ENCODE measurements around the gene COA7. TPM values are rescaled to one million over a fixed set of nuclear protein-coding genes. Genes with fewer than 3 reads are reported as not detected.

The COA7 gene
- total RNA-seq, 2 experiments from 2014 or later: 7.0 to 26.1 TPM

DNA sequence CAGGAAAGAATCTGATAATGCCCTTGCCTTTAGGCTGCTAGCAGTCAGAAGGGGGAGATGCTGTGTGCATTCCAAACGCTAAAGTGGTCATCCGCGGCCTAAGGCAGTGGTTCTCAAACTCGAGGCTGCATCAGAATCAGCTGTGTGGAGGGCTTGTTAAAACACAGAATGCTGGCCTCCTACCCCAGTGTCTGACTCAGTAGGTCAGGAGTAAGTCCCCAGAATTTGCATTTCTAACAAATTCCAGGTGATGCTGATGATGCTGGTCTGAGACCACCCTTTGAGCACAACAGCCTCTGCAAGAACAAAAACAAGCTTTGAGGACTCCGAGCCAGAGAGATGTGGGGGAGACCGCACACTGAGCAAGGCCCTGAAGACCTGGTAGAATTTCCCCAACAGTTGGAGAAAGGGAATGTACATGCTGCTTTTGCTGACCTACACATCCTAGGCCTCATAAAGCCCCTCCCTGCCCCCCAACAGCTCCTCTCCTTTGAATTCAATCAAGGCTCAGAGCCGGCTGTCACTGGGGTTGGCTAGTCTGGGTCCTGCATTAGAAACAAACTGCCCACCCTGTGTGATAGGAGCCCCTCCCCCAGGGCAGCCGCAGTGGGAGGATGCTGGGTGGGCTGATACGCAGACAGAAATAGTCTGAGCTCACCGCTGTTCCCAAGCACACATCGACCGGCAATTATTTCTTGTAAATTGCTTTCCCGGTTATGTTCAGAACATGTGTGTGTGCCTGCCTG, 38.1 kb downstream of the COA7 start:
- no peaks in the 10 kb centered on the region for H3K36me3 ChIP-seq (ENCODE audit: insufficient read depth, low read length)
- no peak for DNase-seq (ENCODE audit: low spot score)
- no peaks in the 10 kb centered on the region for H4K20me1 ChIP-seq (ENCODE audit: insufficient read depth, low read length)
- H3K27ac ChIP-seq (ENCODE audit: low read depth, low read length, poor library complexity, severe bottlenecking): no peak overlapping the region
- H3K4me1 ChIP-seq (ENCODE audit: insufficient read depth, low read length, poor library complexity, severe bottlenecking): no peaks in the 10 kb centered on the region
- POLR2A ChIA-PET: interaction anchor here (0.7 to 1.3 kb wide), 4 partner anchors 9 to 43 kb away, joined by 3 to 6 read pairs (median 3); no protein-coding TSS in a partner anchor
- TF ChIP-seq EZH2phosphoT487 (IDR thresholded peaks at IDR 0.05; ENCODE audit: borderline replicate concordance, low read depth, low read length): no peak
- TF ChIP-seq, protein P1, sequence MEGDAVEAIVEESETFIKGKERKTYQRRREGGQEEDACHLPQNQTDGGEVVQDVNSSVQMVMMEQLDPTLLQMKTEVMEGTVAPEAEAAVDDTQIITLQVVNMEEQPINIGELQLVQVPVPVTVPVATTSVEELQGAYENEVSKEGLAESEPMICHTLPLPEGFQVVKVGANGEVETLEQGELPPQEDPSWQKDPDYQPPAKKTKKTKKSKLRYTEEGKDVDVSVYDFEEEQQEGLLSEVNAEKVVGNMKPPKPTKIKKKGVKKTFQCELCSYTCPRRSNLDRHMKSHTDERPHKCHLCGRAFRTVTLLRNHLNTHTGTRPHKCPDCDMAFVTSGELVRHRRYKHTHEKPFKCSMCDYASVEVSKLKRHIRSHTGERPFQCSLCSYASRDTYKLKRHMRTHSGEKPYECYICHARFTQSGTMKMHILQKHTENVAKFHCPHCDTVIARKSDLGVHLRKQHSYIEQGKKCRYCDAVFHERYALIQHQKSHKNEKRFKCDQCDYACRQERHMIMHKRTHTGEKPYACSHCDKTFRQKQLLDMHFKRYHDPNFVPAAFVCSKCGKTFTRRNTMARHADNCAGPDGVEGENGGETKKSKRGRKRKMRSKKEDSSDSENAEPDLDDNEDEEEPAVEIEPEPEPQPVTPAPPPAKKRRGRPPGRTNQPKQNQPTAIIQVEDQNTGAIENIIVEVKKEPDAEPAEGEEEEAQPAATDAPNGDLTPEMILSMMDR (conservative IDR thresholded peaks at IDR 0.05; ENCODE audit: low read length): no peak
- no TSS peak for BruUV-seq (replicated peaks)
- H3K9me2 ChIP-seq (ENCODE audit: insufficient read depth, low read length): no peaks in the 10 kb centered on the region
- CTCF ChIA-PET (ENCODE audit: unreplicated experiment): no interaction called here
- intact Hi-C loops (cut with micrococcal nuclease; ENCODE audit: unreplicated experiment): no loop called here
- no peak overlapping the region for H3K4me3 ChIP-seq (ENCODE audit: low read depth, low read length, poor library complexity, severe bottlenecking)
- H3K9me3 ChIP-seq (ENCODE audit: low read length): no peaks in the 10 kb centered on the region
- no peaks in the 10 kb centered on the region for H3K79me2 ChIP-seq (ENCODE audit: insufficient read depth, low read depth, low read length)
- H2AFZ ChIP-seq (ENCODE audit: low read length): no peak overlapping the region
- no peak overlapping the region for H3K4me2 ChIP-seq (ENCODE audit: low read length)

DNA sequence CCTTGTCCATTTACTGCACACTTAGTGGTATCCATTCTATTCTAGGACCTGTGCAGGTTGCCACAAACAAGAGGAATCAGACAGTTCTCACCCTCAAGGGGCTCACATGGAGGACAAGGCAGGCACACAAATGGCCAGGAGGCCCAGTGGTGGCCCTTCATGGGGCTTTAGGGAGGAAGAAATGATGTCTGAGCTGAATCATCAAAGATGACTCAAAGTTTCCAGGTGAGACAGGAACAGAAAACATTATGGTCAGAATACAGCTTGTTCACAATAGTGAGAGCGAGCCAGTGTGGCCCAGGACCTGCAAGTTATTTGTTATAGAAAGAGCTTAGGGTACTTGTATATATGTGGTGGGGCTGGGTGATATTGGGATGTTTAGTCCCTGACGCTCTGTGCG, 38.8 kb downstream of the COA7 start:
- no peaks in the 10 kb centered on the region for H3K79me2 ChIP-seq (ENCODE audit: insufficient read depth, low read depth, low read length)
- no peaks in the 10 kb centered on the region for H4K20me1 ChIP-seq (ENCODE audit: insufficient read depth, low read length)
- no TSS peak for BruUV-seq (replicated peaks)
- no peak overlapping the region for H2AFZ ChIP-seq (ENCODE audit: low read length)
- ChIA-PET CTCF (ENCODE audit: unreplicated experiment) (no interaction called here), POLR2A (interaction anchor here (0.6 to 1.1 kb wide), 4 partner anchors 9 to 611 kb away, joined by 3 to 6 read pairs (median 4); no protein-coding TSS in a partner anchor)
- no peak for TF ChIP-seq EZH2phosphoT487 (IDR thresholded peaks at IDR 0.05; ENCODE audit: borderline replicate concordance, low read depth, low read length)
- TF ChIP-seq, protein P1 (conservative IDR thresholded peaks at IDR 0.05; ENCODE audit: low read length): no peak
- no peaks in the 10 kb centered on the region for H3K9me3 ChIP-seq (ENCODE audit: low read length)
- no peak overlapping the region for H3K4me3 ChIP-seq (ENCODE audit: low read depth, low read length, poor library complexity, severe bottlenecking)
- no peaks in the 10 kb centered on the region for H3K4me1 ChIP-seq (ENCODE audit: insufficient read depth, low read length, poor library complexity, severe bottlenecking)
- intact Hi-C loops (cut with micrococcal nuclease; ENCODE audit: unreplicated experiment): no loop called here
- no peak overlapping the region for H3K4me2 ChIP-seq (ENCODE audit: low read length)
- no peaks in the 10 kb centered on the region for H3K36me3 ChIP-seq (ENCODE audit: insufficient read depth, low read length)
- no peak overlapping the region for H3K27ac ChIP-seq (ENCODE audit: low read depth, low read length, poor library complexity, severe bottlenecking)
- DNase-seq (ENCODE audit: low spot score): no peak
- no peaks in the 10 kb centered on the region for H3K9me2 ChIP-seq (ENCODE audit: insufficient read depth, low read length)

DNA sequence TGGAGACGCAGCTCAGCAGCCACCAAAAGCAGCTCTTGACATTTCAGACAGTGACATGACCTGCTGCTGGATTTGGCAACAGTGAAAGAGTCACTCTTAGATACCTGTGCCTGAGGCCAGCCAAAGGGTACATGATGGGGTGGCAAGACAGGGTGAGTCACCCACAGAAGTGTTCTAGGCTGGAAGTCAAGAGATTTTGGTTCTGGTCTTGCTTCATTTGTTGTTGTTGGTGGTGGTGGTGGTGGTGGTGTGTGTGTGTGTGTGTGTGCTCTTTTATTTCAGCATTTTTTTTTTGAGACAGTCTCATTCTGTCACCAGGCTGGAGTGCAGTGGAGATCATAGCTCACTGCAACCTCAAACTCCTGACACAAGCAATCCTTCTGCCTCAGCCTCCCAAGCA, 39.4 kb downstream of the COA7 start:
- POLR2A ChIA-PET: interaction anchor here (0.6 to 1.1 kb wide), 4 partner anchors 9 to 610 kb away, joined by 3 to 6 read pairs (median 4); no protein-coding TSS in a partner anchor
- DNase-seq (ENCODE audit: low spot score): no peak
- H3K9me2 ChIP-seq (ENCODE audit: insufficient read depth, low read length): no peaks in the 10 kb centered on the region
- CTCF ChIA-PET (ENCODE audit: unreplicated experiment): no interaction called here
- no TSS peak for BruUV-seq (replicated peaks)
- no peak overlapping the region for H2AFZ ChIP-seq (ENCODE audit: low read length)
- TF ChIP-seq EZH2phosphoT487 (IDR thresholded peaks at IDR 0.05; ENCODE audit: borderline replicate concordance, low read depth, low read length): no peak
- TF ChIP-seq, protein P1 (conservative IDR thresholded peaks at IDR 0.05; ENCODE audit: low read length): no peak
- H4K20me1 ChIP-seq (ENCODE audit: insufficient read depth, low read length): no peaks in the 10 kb centered on the region
- no peak overlapping the region for H3K4me2 ChIP-seq (ENCODE audit: low read length)
- H3K36me3 ChIP-seq (ENCODE audit: insufficient read depth, low read length): no peaks in the 10 kb centered on the region
- no peak overlapping the region for H3K4me3 ChIP-seq (ENCODE audit: low read depth, low read length, poor library complexity, severe bottlenecking)
- H3K27ac ChIP-seq (ENCODE audit: low read depth, low read length, poor library complexity, severe bottlenecking): no peak overlapping the region
- H3K4me1 ChIP-seq (ENCODE audit: insufficient read depth, low read length, poor library complexity, severe bottlenecking): no peaks in the 10 kb centered on the region
- no peaks in the 10 kb centered on the region for H3K79me2 ChIP-seq (ENCODE audit: insufficient read depth, low read depth, low read length)
- H3K9me3 ChIP-seq (ENCODE audit: low read length): no peaks in the 10 kb centered on the region
- intact Hi-C loops (cut with micrococcal nuclease; ENCODE audit: unreplicated experiment): no loop called here

Data from OCI-LY7 (cell line).